ENCODE measurements around the gene TMPRSS6. TPM values are rescaled to one million over a fixed set of nuclear protein-coding genes. Genes with fewer than 3 reads are reported as not detected.

TMPRSS6 gene
- total and polyA plus RNA-seq, 2 donors (not counting 1 experiment from before 2014, with no cell fraction given): 0.03 TPM; not detected in 1

- TF ChIP-seq EZH2 (IDR thresholded peaks at IDR 0.05; ENCODE audit: borderline replicate concordance, insufficient read depth, low read depth, low read length, poor library complexity, severe bottlenecking) (no peak), CTCF (IDR thresholded peaks at IDR 0.05) (no peak)
- ATAC-seq (ENCODE audit: low read depth) (no peak), DNase-seq (no peak)
- no peaks in the 10 kb centered on the region for H3K9me3 ChIP-seq (ENCODE audit: control extremely low read depth in 1 of 3, control insufficient read depth in 2 of 3, insufficient read depth in 1 of 3, low read length in 2 of 3)
- ChIA-PET POLR2A (no interaction called here), CTCF (no interaction called here)
- Mint-ChIP-seq H3K27me3 (peaks cover 36% of the 10 kb centered on the region), H3K9me3 (ENCODE audit: insufficient read depth) (no peaks in the 10 kb centered on the region), H3K4me3 (no peak overlapping the region), H3K27ac (no peak overlapping the region), H3K4me1 (no peaks in the 10 kb centered on the region)
- peaks cover 0 to 11% (median 0%) of the 10 kb centered on the region in 4 experiments for H3K27me3 ChIP-seq (replicated peaks in 1 of 4; ENCODE audit: control extremely low read depth in 1 of 4, control insufficient read depth in 3 of 4, insufficient read depth in 4 of 4, low read length in 3 of 4)
- no peak overlapping the region for H3K9ac ChIP-seq (ENCODE audit: low read length)
- no peak overlapping the region for H2AFZ ChIP-seq (ENCODE audit: insufficient read depth, low read depth, low read length, poor library complexity, severe bottlenecking)
- no peaks in the 10 kb centered on the region for H3K36me3 ChIP-seq (replicated peaks in 1 of 2; ENCODE audit: control extremely low read depth in 1 of 2, control insufficient read depth in 1 of 2, extremely low read depth in 1 of 2, insufficient read depth in 2 of 2, low read length in 1 of 2)
- no peak overlapping the region for H3K4me2 ChIP-seq (replicated peaks; ENCODE audit: low read depth, low read length, poor library complexity, severe bottlenecking)
- H4K20me1 ChIP-seq (ENCODE audit: control insufficient read depth, insufficient read depth, low read length, poor library complexity, severe bottlenecking): no peaks in the 10 kb centered on the region
- no peaks in the 10 kb centered on the region for H3K4me1 ChIP-seq (ENCODE audit: control insufficient read depth in 2 of 2, insufficient read depth in 2 of 2, low read length in 2 of 2)
- H3K4me3 ChIP-seq (ENCODE audit: control extremely low read depth in 1 of 5, extremely low read depth in 1 of 5, insufficient read depth in 1 of 5, low read depth in 2 of 5, low read length in 4 of 5): no peak overlapping the region
- H3K27ac ChIP-seq (ENCODE audit: low read length in 2 of 2): no peak overlapping the region
- 76% methylated on average over 10 of the region's 14 CpGs for WGBS (ENCODE audit: insufficient coverage)
- intact Hi-C loops (cut with micrococcal nuclease): no loop called here
- no peaks in the 10 kb centered on the region for H3K79me2 ChIP-seq (ENCODE audit: control insufficient read depth, insufficient read depth, low read length)
These were observed 71.8 kb downstream of the TMPRSS6 start for GRCh38 chr22:37037669-37038068.

- POLR2A ChIA-PET: no interaction called here
These were observed 72.7 kb downstream of the TMPRSS6 start for GRCh38 chr22:37036655-37037377.

More at GRCh38 chr22:37036655-37037377, 72.7 kb downstream of the TMPRSS6 start:
- H4K20me1 ChIP-seq (ENCODE audit: control insufficient read depth, insufficient read depth, low read length, poor library complexity, severe bottlenecking): no peaks in the 10 kb centered on the region
- Mint-ChIP-seq H3K4me1 (no peaks in the 10 kb centered on the region), H3K27ac (no peak overlapping the region), H3K4me3 (no peak overlapping the region), H3K9me3 (ENCODE audit: insufficient read depth) (no peaks in the 10 kb centered on the region), H3K27me3 (peaks cover 36% of the 10 kb centered on the region)
- no peak for DNase-seq
- no peak overlapping the region for H3K27ac ChIP-seq (ENCODE audit: low read length in 2 of 2)
- TF ChIP-seq CTCF (IDR thresholded peaks at IDR 0.05): no peak
- TF ChIP-seq EZH2 (IDR thresholded peaks at IDR 0.05; ENCODE audit: borderline replicate concordance, insufficient read depth, low read depth, low read length, poor library complexity, severe bottlenecking): no peak
- ATAC-seq (ENCODE audit: low read depth): no peak
- 84% methylated on average over 10 of the region's 11 CpGs for WGBS (ENCODE audit: insufficient coverage)
- H2AFZ ChIP-seq (ENCODE audit: insufficient read depth, low read depth, low read length, poor library complexity, severe bottlenecking): no peak overlapping the region
- no peak overlapping the region for H3K9ac ChIP-seq (ENCODE audit: low read length)
- no peak overlapping the region for H3K4me2 ChIP-seq (replicated peaks; ENCODE audit: low read depth, low read length, poor library complexity, severe bottlenecking)
- peaks cover 0 to 11% (median 0%) of the 10 kb centered on the region in 4 experiments for H3K27me3 ChIP-seq (replicated peaks in 1 of 4; ENCODE audit: control extremely low read depth in 1 of 4, control insufficient read depth in 3 of 4, insufficient read depth in 4 of 4, low read length in 3 of 4)
- H3K4me3 ChIP-seq (ENCODE audit: control extremely low read depth in 1 of 5, extremely low read depth in 1 of 5, insufficient read depth in 1 of 5, low read depth in 2 of 5, low read length in 4 of 5): no peak overlapping the region
- CTCF ChIA-PET: no interaction called here
- no peaks in the 10 kb centered on the region for H3K9me3 ChIP-seq (ENCODE audit: control extremely low read depth in 1 of 3, control insufficient read depth in 2 of 3, insufficient read depth in 1 of 3, low read length in 2 of 3)
- no peaks in the 10 kb centered on the region for H3K4me1 ChIP-seq (ENCODE audit: control insufficient read depth in 2 of 2, insufficient read depth in 2 of 2, low read length in 2 of 2)
- H3K36me3 ChIP-seq (replicated peaks in 1 of 2; ENCODE audit: control extremely low read depth in 1 of 2, control insufficient read depth in 1 of 2, extremely low read depth in 1 of 2, insufficient read depth in 2 of 2, low read length in 1 of 2): no peaks in the 10 kb centered on the region
- H3K79me2 ChIP-seq (ENCODE audit: control insufficient read depth, insufficient read depth, low read length): no peaks in the 10 kb centered on the region
- intact Hi-C loops (cut with micrococcal nuclease): no loop called here
